ENCODE data around the gene RPL28.
"Not testable (repeated sequence)": the region's sequence is repeated elsewhere in the genome, so short reads cannot be mapped to it uniquely, and the experiment has no call there.

The RPL28 gene

DNA sequence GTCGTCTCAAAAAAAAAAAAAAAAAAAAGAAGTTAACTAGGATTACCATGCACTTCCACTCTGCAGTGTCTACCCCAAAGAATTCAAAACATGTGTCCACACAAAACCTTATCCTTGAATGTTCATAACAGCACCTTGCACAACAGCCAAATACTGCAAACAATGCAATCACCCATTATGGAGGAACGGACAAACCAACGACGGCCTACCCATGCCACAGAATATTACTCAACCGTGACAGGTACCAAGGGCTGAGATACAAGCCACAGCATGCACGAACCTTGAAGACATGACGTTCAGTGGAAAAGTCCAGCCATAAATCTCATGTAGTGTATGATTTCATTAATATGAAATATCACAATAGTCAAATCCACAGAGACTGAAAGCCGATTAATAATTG, 60.3 kb downstream of the RPL28 start:
- Mint-ChIP-seq H3K36me3 (ENCODE audit: low read depth) (no peaks in the 10 kb centered on the region), H3K27ac (no peak overlapping the region), H3K9me3 (peaks cover 3% of the 10 kb centered on the region), H3K27me3 (ENCODE audit: low read depth) (peaks cover 9% of the 10 kb centered on the region), H3K4me1 (peaks cover 18% of the 10 kb centered on the region), H3K4me3 (no peak overlapping the region)
- TF ChIP-seq, protein P1, sequence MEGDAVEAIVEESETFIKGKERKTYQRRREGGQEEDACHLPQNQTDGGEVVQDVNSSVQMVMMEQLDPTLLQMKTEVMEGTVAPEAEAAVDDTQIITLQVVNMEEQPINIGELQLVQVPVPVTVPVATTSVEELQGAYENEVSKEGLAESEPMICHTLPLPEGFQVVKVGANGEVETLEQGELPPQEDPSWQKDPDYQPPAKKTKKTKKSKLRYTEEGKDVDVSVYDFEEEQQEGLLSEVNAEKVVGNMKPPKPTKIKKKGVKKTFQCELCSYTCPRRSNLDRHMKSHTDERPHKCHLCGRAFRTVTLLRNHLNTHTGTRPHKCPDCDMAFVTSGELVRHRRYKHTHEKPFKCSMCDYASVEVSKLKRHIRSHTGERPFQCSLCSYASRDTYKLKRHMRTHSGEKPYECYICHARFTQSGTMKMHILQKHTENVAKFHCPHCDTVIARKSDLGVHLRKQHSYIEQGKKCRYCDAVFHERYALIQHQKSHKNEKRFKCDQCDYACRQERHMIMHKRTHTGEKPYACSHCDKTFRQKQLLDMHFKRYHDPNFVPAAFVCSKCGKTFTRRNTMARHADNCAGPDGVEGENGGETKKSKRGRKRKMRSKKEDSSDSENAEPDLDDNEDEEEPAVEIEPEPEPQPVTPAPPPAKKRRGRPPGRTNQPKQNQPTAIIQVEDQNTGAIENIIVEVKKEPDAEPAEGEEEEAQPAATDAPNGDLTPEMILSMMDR (IDR thresholded peaks at IDR 0.05; ENCODE audit: unreplicated experiment in 3 of 3), result no peak

DNA sequence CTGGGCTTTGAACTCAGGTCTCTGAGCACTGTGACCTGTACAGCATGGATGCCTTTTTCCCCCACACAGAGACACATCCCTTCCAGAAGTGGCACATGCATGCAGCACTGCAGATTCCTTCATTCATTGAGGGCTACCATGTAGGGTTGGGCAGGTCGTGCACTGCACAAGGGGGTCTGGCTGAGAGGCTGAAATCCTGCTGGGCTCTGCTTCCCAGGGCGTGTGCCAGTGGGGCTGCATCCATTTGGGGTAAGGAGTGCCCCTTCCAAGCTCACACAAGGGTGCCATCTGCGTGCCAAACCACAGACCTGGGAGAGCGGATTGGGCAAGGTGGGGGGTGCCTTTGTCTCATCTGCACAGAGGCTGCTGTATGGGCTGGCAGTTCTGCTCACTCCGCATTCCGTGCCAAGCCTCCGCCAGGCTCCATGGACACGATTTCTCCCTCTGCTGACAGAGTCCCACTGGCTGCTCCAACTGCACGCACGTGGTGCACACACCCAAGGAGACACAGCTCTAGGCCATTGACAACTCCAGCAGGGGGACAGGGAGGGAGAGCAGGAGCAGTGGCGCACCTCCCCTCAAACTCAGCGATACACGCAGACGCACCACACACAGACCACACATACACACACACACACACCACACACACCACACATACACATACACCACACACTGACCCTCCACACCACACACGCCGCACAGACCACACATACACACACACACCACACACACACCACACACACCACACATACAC, 61.9 kb downstream of the RPL28 start:
- H3K4me3 Mint-ChIP-seq, result no peak overlapping the region
- TF ChIP-seq, protein P1 (IDR thresholded peaks at IDR 0.05; ENCODE audit: unreplicated experiment in 3 of 3), result no peak
- H3K27me3 Mint-ChIP-seq (ENCODE audit: low read depth), result peaks cover 20% of the 10 kb centered on the region
- H3K4me1 Mint-ChIP-seq, result peaks cover 11% of the 10 kb centered on the region
- no peaks in the 10 kb centered on the region for H3K36me3 Mint-ChIP-seq (ENCODE audit: low read depth)
- H3K27ac Mint-ChIP-seq, result no peak overlapping the region
- no peaks in the 10 kb centered on the region for H3K9me3 Mint-ChIP-seq

DNA sequence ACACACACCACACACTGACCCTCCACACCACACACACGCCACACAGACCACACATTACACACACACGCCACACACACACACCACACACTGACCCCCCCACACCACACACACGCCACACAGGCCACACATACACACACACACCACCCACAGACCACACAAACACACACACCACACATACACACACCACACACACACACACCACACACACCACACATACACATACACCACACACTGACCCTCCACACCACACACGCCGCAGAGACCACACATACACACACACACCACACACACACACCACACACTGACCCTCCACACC, 62.4 kb downstream of the RPL28 start:
- not testable (repeated sequence) for H3K36me3 Mint-ChIP-seq (ENCODE audit: low read depth); H3K27ac Mint-ChIP-seq; H3K4me3 Mint-ChIP-seq; H3K9me3 Mint-ChIP-seq
- peaks cover 15% of the 10 kb centered on the region for H3K4me1 Mint-ChIP-seq
- peaks cover 25% of the 10 kb centered on the region for H3K27me3 Mint-ChIP-seq (ENCODE audit: low read depth)

DNA sequence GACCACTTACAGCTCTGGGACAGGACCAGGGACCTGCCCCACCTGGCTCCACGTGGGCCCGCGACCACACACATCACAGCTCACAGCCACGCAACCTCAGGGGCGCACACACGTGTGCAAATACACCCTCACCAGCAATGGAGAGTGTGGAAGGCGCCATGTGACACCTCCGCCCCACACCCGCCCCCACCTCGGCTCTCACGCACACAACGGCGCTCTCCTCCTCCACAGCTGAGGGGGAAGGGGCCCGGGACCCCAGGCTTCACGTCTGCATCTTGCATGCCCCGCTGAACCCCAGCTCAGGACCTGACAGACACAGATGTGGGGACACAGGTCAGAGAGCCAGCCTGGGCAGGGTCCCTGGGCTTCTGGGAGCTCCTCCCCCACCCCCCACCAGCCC, 63.7 kb downstream of the RPL28 start:
- H3K4me3 Mint-ChIP-seq, result peak overlapping the region in 1 of 3 experiments; percentile 61
- no peak overlapping the region for H3K27ac Mint-ChIP-seq
- TF ChIP-seq, protein P1 (IDR thresholded peaks at IDR 0.05; ENCODE audit: unreplicated experiment in 3 of 3), result no peak
- peaks cover 34% of the 10 kb centered on the region for H3K27me3 Mint-ChIP-seq (ENCODE audit: low read depth)
- H3K9me3 Mint-ChIP-seq, result no peaks in the 10 kb centered on the region
- no peaks in the 10 kb centered on the region for H3K36me3 Mint-ChIP-seq (ENCODE audit: low read depth)
- H3K4me1 Mint-ChIP-seq, result peaks cover 18% of the 10 kb centered on the region

DNA sequence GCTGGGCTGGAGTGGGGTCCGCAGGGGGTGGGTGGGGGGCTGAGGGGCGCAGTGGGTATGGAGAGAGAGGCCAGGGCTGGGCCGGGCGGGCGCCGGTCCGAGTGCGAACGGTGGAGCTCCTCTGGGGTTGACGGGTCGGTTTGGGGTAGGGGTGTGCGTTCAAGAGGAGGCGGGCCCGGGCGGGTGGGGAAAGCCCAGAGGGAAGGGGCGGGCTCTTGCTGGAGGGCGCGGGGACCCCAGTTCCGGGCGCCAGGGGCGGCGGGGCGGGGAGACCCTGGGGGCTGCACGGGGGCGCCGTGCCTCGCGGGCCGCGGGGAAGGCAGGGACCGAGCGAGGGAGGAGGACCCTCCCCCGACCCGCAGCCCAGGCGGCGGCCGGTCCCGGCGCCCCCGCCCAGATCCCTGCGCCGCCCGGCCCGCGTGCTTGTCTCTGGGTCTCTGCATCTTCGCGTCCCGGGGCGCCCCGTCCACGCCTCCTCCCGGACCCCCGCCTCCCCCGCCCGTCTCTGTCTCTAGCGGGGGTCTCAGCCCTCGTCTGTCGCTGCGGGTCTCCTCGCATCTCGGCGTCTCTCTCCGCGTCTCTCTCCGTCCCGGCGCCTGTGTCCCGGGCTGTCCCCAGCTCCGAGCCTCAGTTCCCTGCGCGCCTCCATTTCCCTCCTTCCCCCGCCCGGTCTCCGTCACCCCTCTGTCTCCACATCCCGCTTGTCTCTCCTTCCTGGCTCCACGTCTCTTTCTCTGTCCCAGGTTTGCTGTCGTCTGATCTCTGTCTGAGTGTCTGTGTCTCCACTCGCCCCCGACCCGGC, 65.6 kb downstream of the RPL28 start:
- Mint-ChIP-seq H3K36me3 (ENCODE audit: low read depth) (peaks cover 4% of the 10 kb centered on the region), H3K9me3 (no peaks in the 10 kb centered on the region), H3K4me3 (peak overlapping the region; percentile 71 to 81 (median 81)), H3K27me3 (ENCODE audit: low read depth) (peaks cover 34% of the 10 kb centered on the region), H3K4me1 (peaks cover 18% of the 10 kb centered on the region), H3K27ac (no peak overlapping the region)
- TF ChIP-seq, protein P1 (IDR thresholded peaks at IDR 0.05; ENCODE audit: unreplicated experiment in 3 of 3), result no peak

DNA sequence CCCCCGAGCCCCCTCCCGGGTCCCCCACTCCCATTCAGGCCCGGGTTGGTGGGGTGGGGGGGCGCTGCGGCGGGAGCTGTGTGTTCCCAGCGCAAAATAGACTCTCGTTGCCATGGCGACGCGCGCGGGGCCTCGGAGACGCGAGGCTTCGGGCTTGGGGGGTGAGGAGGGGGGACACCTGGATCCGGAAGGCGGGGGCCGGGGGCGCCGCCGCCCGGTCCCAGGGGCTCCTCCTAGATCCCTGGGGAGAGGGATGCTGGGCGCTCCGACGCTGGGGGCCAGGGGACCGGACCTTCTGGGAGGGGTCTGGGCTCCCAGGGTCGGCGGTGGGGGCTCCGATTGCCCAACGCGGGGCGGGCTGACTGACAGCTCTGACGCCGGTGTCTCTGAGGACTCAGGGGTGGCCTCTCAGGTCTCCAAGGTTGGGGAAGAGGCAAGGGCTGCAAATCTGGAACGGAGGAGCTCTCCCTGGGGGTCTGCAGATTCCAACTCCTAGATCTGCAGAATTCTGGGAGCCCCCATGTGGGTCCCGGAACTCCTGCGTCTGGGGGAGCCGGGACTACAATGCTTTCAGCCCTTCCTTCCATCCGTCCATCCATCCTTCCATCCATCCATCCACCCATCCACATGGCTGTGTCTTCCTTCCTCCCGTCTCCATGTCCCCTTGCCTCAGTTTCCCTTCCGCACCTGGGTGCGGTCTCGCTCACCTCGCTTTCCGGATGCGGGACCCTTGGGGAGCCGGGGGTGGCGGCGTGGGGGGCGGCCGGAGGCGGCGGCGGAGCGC, 66.4 kb downstream of the RPL28 start:
- Mint-ChIP-seq H3K9me3 (no peaks in the 10 kb centered on the region), H3K27ac (no peak overlapping the region), H3K27me3 (ENCODE audit: low read depth) (peaks cover 34% of the 10 kb centered on the region), H3K4me1 (peaks cover 18% of the 10 kb centered on the region), H3K36me3 (ENCODE audit: low read depth) (peaks cover 4% of the 10 kb centered on the region), H3K4me3 (peak overlapping the region; percentile 71 to 81 (median 72))
- TF ChIP-seq, protein P1 (IDR thresholded peaks at IDR 0.05; ENCODE audit: unreplicated experiment in 3 of 3), result no peak

Measured in nephron (organoid).